ENCODE measurements around the gene GSK3B. TPM values are rescaled to one million over a fixed set of nuclear protein-coding genes. Genes with fewer than 3 reads are reported as not detected.

GSK3B gene
- 31.4 TPM for polyA plus RNA-seq
- long read RNA-seq, donor 1, full-length matches to known transcripts: 3 of 3 reads
- long read RNA-seq, donor 1, partial matches to known transcripts: 0 of 3 reads
- long read RNA-seq, donor 1, other reads (novel, unspliced or antisense): 0 of 3 reads
- long read RNA-seq, donor 2, full-length matches to known transcripts: 12 of 89 reads
- long read RNA-seq, donor 2, partial matches to known transcripts: 61 of 89 reads
- long read RNA-seq, donor 2, other reads (novel, unspliced or antisense): 16 of 89 reads
- long read RNA-seq, donor 3: 0 reads
- long read RNA-seq, donor 4: 0 reads
- long read RNA-seq, donor 5, full-length matches to known transcripts: 3 of 8 reads
- long read RNA-seq, donor 5, partial matches to known transcripts: 5 of 8 reads
- long read RNA-seq, donor 5, other reads (novel, unspliced or antisense): 0 of 8 reads
- long read RNA-seq, donor 6, full-length matches to known transcripts: 4 of 21 reads
- long read RNA-seq, donor 6, partial matches to known transcripts: 5 of 21 reads
- long read RNA-seq, donor 6, other reads (novel, unspliced or antisense): 12 of 21 reads
- long read RNA-seq, donor 7, partial matches to known transcripts: 0 of 1 reads
- long read RNA-seq, donor 7, other reads (novel, unspliced or antisense): 0 of 1 reads
- long read RNA-seq, donor 8, full-length matches to known transcripts: 6 of 6 reads
- long read RNA-seq, donor 8, partial matches to known transcripts: 0 of 6 reads
- long read RNA-seq, donor 8, other reads (novel, unspliced or antisense): 0 of 6 reads
- long read RNA-seq, donor 9, full-length matches to known transcripts: 5 of 5 reads
- long read RNA-seq, donor 9, partial matches to known transcripts: 0 of 5 reads
- long read RNA-seq, donor 9, other reads (novel, unspliced or antisense): 0 of 5 reads
- long read RNA-seq, donor 10, full-length matches to known transcripts: 11 of 11 reads
- long read RNA-seq, donor 10, partial matches to known transcripts: 0 of 11 reads
- long read RNA-seq, donor 10, other reads (novel, unspliced or antisense): 0 of 11 reads
- long read RNA-seq, donor 11, full-length matches to known transcripts: 4 of 4 reads
- long read RNA-seq, donor 11, partial matches to known transcripts: 0 of 4 reads
- long read RNA-seq, donor 11, other reads (novel, unspliced or antisense): 0 of 4 reads

DNA sequence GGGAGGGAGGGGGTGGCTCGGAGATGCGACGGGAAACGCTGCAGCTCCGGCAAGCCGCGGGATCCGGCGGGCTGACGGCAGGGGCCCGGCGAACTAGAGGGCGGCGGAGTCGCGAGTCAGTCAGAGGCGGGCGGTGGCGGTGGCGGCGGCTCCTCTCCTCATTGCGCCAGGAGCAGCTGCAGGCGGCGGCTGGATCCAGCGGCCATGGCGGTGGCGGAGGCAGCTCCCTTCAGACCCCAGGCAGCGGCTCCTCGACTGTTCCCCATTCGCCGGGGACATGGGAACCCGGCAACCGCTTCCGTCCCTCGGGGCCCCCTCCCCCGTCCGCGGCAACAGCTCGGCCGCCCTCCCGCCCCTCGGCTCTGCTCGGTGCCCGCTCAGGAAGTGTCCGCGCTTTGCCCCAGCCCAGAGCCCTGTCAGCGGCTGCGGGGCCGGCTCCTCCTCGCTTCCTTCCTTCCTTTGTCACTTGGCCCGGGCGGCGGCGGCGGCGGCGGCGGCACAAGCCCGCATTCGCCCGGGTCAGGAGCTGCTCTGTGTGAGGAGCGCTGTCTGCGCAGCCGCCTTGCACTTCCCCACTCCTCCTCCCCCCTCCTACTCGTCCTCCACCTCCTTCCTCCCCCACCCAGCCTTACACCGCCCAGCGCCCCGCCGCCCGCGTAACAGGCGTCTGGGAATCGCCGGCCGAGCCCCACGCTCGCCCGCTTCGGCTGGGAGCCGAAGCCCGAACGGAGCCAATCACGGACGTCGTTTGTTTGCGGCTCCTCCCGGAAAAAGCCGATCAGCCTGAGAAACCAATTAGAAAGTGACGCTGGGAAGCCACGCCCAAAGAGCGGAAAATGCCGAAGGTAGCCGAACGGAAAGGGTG lies at the start of gene GSK3B:
Gene GSK3B, minus strand, starts transcription at position 537 of the 865 bp plus-strand sequence. CDS start 1,013 bp downstream, outside the sequence.
- WGBS (ENCODE audit: insufficient coverage, low lambda C conversion rate): no CpG with 5 or more reads among the region's 94 CpGs
- H3K27me3 ChIP-seq (ENCODE audit: control insufficient read depth, insufficient read depth, low read length): no peaks in the 10 kb centered on the region
- H3K4me3 ChIP-seq (ENCODE audit: low read length): peak within 1 kb of the TSS; percentile 98
- H3K27ac ChIP-seq (ENCODE audit: low read length): peak within 1 kb of the TSS; percentile 100
- no peaks in the 10 kb centered on the region for H3K9me3 ChIP-seq (ENCODE audit: control insufficient read depth, low read depth, low read length)
- DNase-seq: peak in 1 of 2 donors; percentile 91
- H3K4me1 ChIP-seq (ENCODE audit: control insufficient read depth, insufficient read depth, low read length): peaks cover 8% of the 10 kb centered on the region
- H3K36me3 ChIP-seq (ENCODE audit: control insufficient read depth, insufficient read depth, low read length): peaks cover 2% of the 10 kb centered on the region

DNA sequence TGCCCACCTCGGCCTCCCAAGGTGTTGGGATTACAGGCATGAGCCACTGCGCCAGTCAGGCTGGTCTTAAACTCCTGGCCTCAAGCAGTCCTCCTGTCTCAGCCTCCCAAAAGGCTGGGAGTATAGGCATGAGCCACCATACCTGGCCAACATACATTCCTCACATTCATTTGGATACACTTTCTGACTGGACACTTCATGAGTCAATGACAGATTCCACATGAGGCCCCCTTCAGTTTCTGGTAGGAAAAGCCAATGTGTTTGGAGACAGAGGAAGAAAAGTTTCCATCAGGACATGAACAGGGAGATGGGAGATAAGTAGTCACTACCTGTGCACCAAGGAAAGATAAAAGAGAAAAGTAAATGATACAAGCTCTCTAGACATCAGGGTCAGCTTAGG lies 49.4 kb upstream of the GSK3B start:
- H3K4me3 ChIP-seq (ENCODE audit: low read length): no peak overlapping the region
- H3K27ac ChIP-seq (ENCODE audit: low read length): no peak overlapping the region
- peaks cover 3% of the 10 kb centered on the region for H3K9me3 ChIP-seq (ENCODE audit: control insufficient read depth, low read depth, low read length)
- DNase-seq: no peak
- peaks cover 22% of the 10 kb centered on the region for H3K4me1 ChIP-seq (ENCODE audit: control insufficient read depth, insufficient read depth, low read length)
- no CpG with 5 or more reads among the region's 2 CpGs for WGBS (ENCODE audit: insufficient coverage, low lambda C conversion rate)
- no peaks in the 10 kb centered on the region for H3K36me3 ChIP-seq (ENCODE audit: control insufficient read depth, insufficient read depth, low read length)
- H3K27me3 ChIP-seq (ENCODE audit: control insufficient read depth, insufficient read depth, low read length): no peaks in the 10 kb centered on the region

GRCh38 chr3:120142236-120142635 lies 48.0 kb upstream of the GSK3B start:
- no peaks in the 10 kb centered on the region for H3K36me3 ChIP-seq (ENCODE audit: control insufficient read depth, insufficient read depth, low read length)
- DNase-seq: no peak
- no peaks in the 10 kb centered on the region for H3K27me3 ChIP-seq (ENCODE audit: control insufficient read depth, insufficient read depth, low read length)
- H3K9me3 ChIP-seq (ENCODE audit: control insufficient read depth, low read depth, low read length): peaks cover 3% of the 10 kb centered on the region
- no peak overlapping the region for H3K27ac ChIP-seq (ENCODE audit: low read length)
- no peak overlapping the region for H3K4me3 ChIP-seq (ENCODE audit: low read length)
- H3K4me1 ChIP-seq (ENCODE audit: control insufficient read depth, insufficient read depth, low read length): peaks cover 10% of the 10 kb centered on the region
- 83% methylated on average over 1 of the region's 4 CpGs for WGBS (ENCODE audit: insufficient coverage, low lambda C conversion rate)

DNA sequence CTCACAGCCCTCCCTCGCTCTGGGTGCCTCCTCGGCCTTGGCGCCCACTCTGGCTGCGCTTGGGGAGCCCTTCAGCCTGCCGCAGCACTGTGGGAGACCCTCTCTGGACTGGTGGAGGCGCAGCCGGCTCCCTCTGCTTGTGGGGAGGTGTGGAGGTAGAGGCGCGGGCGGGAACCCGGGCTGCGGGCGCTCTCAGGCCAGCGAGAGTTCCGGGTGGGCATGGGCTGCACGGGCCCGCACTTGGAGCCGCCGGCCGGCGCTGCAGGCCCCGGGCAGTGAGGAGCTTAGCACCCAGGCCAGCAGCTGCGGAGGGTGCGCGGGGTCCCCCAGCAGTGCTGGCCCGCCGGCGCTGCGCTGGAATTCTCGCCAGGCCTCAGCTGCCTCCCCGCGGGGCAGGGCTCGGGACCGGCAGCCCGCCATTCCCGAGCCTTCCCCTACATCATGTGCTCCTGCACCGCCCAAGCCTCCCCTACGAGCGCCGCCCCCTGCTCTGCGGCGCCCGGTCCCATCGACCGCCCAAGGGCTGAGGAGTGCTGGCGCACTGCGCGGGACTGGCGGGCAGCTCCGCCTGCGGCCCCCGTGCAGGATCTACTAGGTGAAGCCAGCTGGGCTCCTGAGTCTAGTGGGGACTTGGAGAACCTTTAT lies 46.0 kb upstream of the GSK3B start:
- Histone ChIP-seq H3K27ac (ENCODE audit: low read length) (no peak overlapping the region), H3K9me3 (ENCODE audit: control insufficient read depth, low read depth, low read length) (peaks cover 3% of the 10 kb centered on the region), H3K4me3 (ENCODE audit: low read length) (no peak overlapping the region), H3K36me3 (ENCODE audit: control insufficient read depth, insufficient read depth, low read length) (no peaks in the 10 kb centered on the region), H3K27me3 (ENCODE audit: control insufficient read depth, insufficient read depth, low read length) (no peaks in the 10 kb centered on the region), H3K4me1 (ENCODE audit: control insufficient read depth, insufficient read depth, low read length) (peaks cover 4% of the 10 kb centered on the region)
- DNase-seq: no peak
- WGBS (ENCODE audit: insufficient coverage, low lambda C conversion rate): no CpG with 5 or more reads among the region's 52 CpGs

DNA sequence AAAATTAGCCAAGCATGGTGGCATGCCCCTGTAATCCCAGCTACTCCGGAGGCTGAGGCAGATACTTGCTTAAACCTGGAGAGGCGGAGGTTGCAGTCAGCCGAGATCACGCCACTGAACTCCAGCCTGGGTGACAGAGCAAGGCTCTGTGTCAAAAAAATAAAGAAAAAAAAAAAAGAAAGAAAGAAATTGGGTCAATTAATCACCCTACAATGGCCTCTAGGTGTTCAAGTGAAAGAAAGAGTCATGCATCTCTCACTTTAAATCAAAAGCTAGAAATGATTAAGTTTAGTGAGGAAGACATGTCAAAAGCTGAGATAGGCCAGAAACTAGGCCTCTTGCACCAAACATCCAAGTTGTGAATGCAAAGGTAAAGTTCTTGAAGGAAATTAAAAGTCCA lies 44.9 kb upstream of the GSK3B start:
- Histone ChIP-seq H3K9me3 (ENCODE audit: control insufficient read depth, low read depth, low read length) (peaks cover 3% of the 10 kb centered on the region), H3K4me3 (ENCODE audit: low read length) (no peak overlapping the region), H3K27me3 (ENCODE audit: control insufficient read depth, insufficient read depth, low read length) (no peaks in the 10 kb centered on the region), H3K4me1 (ENCODE audit: control insufficient read depth, insufficient read depth, low read length) (no peaks in the 10 kb centered on the region), H3K27ac (ENCODE audit: low read length) (no peak overlapping the region), H3K36me3 (ENCODE audit: control insufficient read depth, insufficient read depth, low read length) (no peaks in the 10 kb centered on the region)
- DNase-seq: no peak
- WGBS (ENCODE audit: insufficient coverage, low lambda C conversion rate): 100% methylated on average over 1 of the region's 4 CpGs

- WGBS (ENCODE audit: insufficient coverage, low lambda C conversion rate): no CpG with 5 or more reads among the region's 2 CpGs
- no peak for DNase-seq
- H3K9me3 ChIP-seq (ENCODE audit: control insufficient read depth, low read depth, low read length): peaks cover 3% of the 10 kb centered on the region
- H3K4me1 ChIP-seq (ENCODE audit: control insufficient read depth, insufficient read depth, low read length): no peaks in the 10 kb centered on the region
- no peaks in the 10 kb centered on the region for H3K27me3 ChIP-seq (ENCODE audit: control insufficient read depth, insufficient read depth, low read length)
- no peak overlapping the region for H3K4me3 ChIP-seq (ENCODE audit: low read length)
- H3K27ac ChIP-seq (ENCODE audit: low read length): no peak overlapping the region
- H3K36me3 ChIP-seq (ENCODE audit: control insufficient read depth, insufficient read depth, low read length): no peaks in the 10 kb centered on the region
Measured at GRCh38 chr3:120137548-120137947, 43.3 kb upstream of the GSK3B start.

DNA sequence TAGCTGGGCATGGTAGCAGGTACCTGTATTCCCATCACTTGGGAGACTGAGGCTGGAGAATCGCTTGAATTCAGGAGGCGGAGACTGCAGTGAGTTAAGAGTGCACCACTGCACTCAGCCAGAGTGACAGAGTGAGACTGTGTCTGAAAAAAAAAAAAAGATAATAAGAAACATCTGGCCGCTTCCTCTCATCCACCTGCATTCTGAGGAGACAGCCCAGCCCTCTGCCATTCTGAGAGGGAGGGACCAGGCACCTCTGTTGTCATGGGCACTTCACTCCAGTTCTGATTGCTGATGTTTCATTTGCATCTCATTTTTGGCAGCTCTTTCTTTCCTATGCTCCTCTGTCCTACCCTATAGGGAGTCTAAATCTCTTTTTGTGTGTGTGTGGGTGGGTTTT lies 36.4 kb upstream of the GSK3B start:
- Histone ChIP-seq H3K9me3 (ENCODE audit: control insufficient read depth, low read depth, low read length) (no peaks in the 10 kb centered on the region), H3K27ac (ENCODE audit: low read length) (no peak overlapping the region), H3K4me3 (ENCODE audit: low read length) (no peak overlapping the region), H3K36me3 (ENCODE audit: control insufficient read depth, insufficient read depth, low read length) (no peaks in the 10 kb centered on the region), H3K4me1 (ENCODE audit: control insufficient read depth, insufficient read depth, low read length) (no peaks in the 10 kb centered on the region), H3K27me3 (ENCODE audit: control insufficient read depth, insufficient read depth, low read length) (no peaks in the 10 kb centered on the region)
- WGBS (ENCODE audit: insufficient coverage, low lambda C conversion rate): 100% methylated on average over 2 of the region's 3 CpGs
- DNase-seq: no peak

GRCh38 chr3:120129718-120130513 lies 35.7 kb upstream of the GSK3B start:
- no CpG with 5 or more reads among the region's 2 CpGs for WGBS (ENCODE audit: insufficient coverage, low lambda C conversion rate)
- H3K27ac ChIP-seq (ENCODE audit: low read length): no peak overlapping the region
- DNase-seq: no peak

DNA sequence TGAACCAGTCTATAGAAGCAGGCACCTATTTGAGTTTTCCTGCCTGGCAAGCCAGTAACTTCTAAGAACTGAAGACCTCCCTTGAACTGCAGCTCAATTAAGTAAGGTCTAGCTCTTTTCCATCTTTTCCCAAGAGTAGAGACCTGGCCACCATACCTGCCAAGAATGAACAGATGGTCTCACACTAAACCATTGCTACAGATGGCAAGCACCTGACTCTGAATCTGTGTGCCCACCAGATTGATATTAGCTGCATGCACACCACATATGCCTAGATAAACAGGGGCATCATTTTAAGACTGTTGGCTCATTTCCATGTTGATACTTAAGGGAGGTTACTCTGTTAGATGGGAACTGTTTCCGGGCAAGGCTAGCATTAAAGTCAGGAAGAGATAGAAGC lies 34.8 kb upstream of the GSK3B start:
- H3K4me1 ChIP-seq (ENCODE audit: control insufficient read depth, insufficient read depth, low read length): no peaks in the 10 kb centered on the region
- no CpG with 5 or more reads among the region's 1 CpG for WGBS (ENCODE audit: insufficient coverage, low lambda C conversion rate)
- H3K36me3 ChIP-seq (ENCODE audit: control insufficient read depth, insufficient read depth, low read length): no peaks in the 10 kb centered on the region
- H3K9me3 ChIP-seq (ENCODE audit: control insufficient read depth, low read depth, low read length): no peaks in the 10 kb centered on the region
- H3K4me3 ChIP-seq (ENCODE audit: low read length): no peak overlapping the region
- H3K27me3 ChIP-seq (ENCODE audit: control insufficient read depth, insufficient read depth, low read length): no peaks in the 10 kb centered on the region
- no peak for DNase-seq
- no peak overlapping the region for H3K27ac ChIP-seq (ENCODE audit: low read length)

More at GRCh38 chr3:120129718-120130513, 35.7 kb upstream of the GSK3B start:
- Histone ChIP-seq H3K4me1 (ENCODE audit: control insufficient read depth, insufficient read depth, low read length) (no peaks in the 10 kb centered on the region), H3K36me3 (ENCODE audit: control insufficient read depth, insufficient read depth, low read length) (no peaks in the 10 kb centered on the region), H3K9me3 (ENCODE audit: control insufficient read depth, low read depth, low read length) (no peaks in the 10 kb centered on the region), H3K27me3 (ENCODE audit: control insufficient read depth, insufficient read depth, low read length) (no peaks in the 10 kb centered on the region), H3K4me3 (ENCODE audit: low read length) (no peak overlapping the region)

All from large intestine (tissue), 12 donors.